H9 (cell line): ENCODE results near the gene UPF2. TPM values are rescaled to one million over a fixed set of nuclear protein-coding genes. Genes with fewer than 3 reads are reported as not detected.

Experiments used
- DNase-seq: peaks from one replicate; pipeline ENCODE4 v3.0.0-alpha.2; 2017
- H2AFZ ChIP-seq: one replicate; pipeline ENCODE4 v1.6.1; 2013; ENCODE audit warnings: mild to moderate bottlenecking, low read length, control low read depth, moderate library complexity
- H2AK5ac ChIP-seq: 2 replicates; pipeline ENCODE4 v1.6.1; 2013; ENCODE audit warnings: low read length, control low read depth, mixed read lengths; ENCODE audit not compliant: insufficient read length
- H2BK120ac ChIP-seq: one replicate; pipeline ENCODE4 v1.6.1; 2013; ENCODE audit warnings: low read depth, mild to moderate bottlenecking, low read length, control low read depth, inconsistent platforms; ENCODE audit not compliant: poor library complexity, severe bottlenecking
- H2BK12ac ChIP-seq: 2 replicates; pipeline ENCODE4 v1.6.1; 2013; ENCODE audit warnings: low read length, control low read depth, mixed read lengths, low read depth; ENCODE audit not compliant: insufficient read length
- H2BK15ac ChIP-seq: 2 replicates; pipeline ENCODE4 v1.6.1; 2013; ENCODE audit warnings: low read depth, low read length, control low read depth
- H2BK20ac ChIP-seq: one replicate; pipeline ENCODE4 v1.6.1; 2013; ENCODE audit warnings: low read depth, mild to moderate bottlenecking, low read length, control low read depth, inconsistent platforms; ENCODE audit not compliant: poor library complexity, severe bottlenecking
- H2BK5ac ChIP-seq: 2 replicates; pipeline ENCODE4 v1.6.1; 2013; ENCODE audit warnings: low read length, control low read depth, mixed read lengths; ENCODE audit not compliant: insufficient read length
- H3K14ac ChIP-seq: 2 replicates; pipeline ENCODE4 v1.6.1; 2013; ENCODE audit warnings: low read length, control low read depth; ENCODE audit not compliant: insufficient read depth
- H3K18ac ChIP-seq: 2 replicates; pipeline ENCODE4 v1.6.1; 2013; ENCODE audit warnings: low read depth, mild to moderate bottlenecking, mixed read lengths, low read length, control low read depth; ENCODE audit not compliant: insufficient read length
- H3K23ac ChIP-seq: 2 replicates; pipeline ENCODE4 v1.6.1; 2013; ENCODE audit warnings: low read length, control low read depth, mixed read lengths, low read depth; ENCODE audit not compliant: insufficient read length
- H3K23me2 ChIP-seq: 2 replicates; pipeline ENCODE4 v1.6.1; 2013; ENCODE audit warnings: low read depth, mild to moderate bottlenecking, mixed read lengths, low read length, control low read depth; ENCODE audit not compliant: insufficient read length, poor library complexity, severe bottlenecking
- H3K27ac ChIP-seq: 2 replicates; pipeline ENCODE4 v1.5.1; 2013; ENCODE audit warnings: low read length, control low read depth, mixed read lengths, low read depth; ENCODE audit not compliant: insufficient read length
- H3K27me3 ChIP-seq: 2 replicates; pipeline ENCODE4 v1.6.1; 2013; ENCODE audit warnings: low read length, control low read depth, inconsistent platforms; ENCODE audit not compliant: insufficient read depth
- H3K4ac ChIP-seq: 2 replicates; pipeline ENCODE4 v1.6.1; 2013; ENCODE audit warnings: low read depth, mild to moderate bottlenecking, control low read depth, inconsistent platforms, low read length, moderate library complexity
- H3K4me1 ChIP-seq: 2 replicates; pipeline ENCODE4 v1.6.1; 2013; ENCODE audit warnings: low read length, control low read depth, inconsistent platforms; ENCODE audit not compliant: insufficient read depth
- H3K4me2 ChIP-seq: 2 replicates; pipeline ENCODE4 v1.6.1; 2013; ENCODE audit warnings: low read length, control low read depth, mixed read lengths; ENCODE audit not compliant: insufficient read length, insufficient read depth
- H3K56ac ChIP-seq: 2 replicates; pipeline ENCODE4 v1.6.1; 2013; ENCODE audit warnings: low read depth, mild to moderate bottlenecking, mixed read lengths, low read length, control low read depth; ENCODE audit not compliant: insufficient read length
- H3K79me1 ChIP-seq: 2 replicates; pipeline ENCODE4 v1.6.1; 2013; ENCODE audit warnings: low read depth, mild to moderate bottlenecking, moderate library complexity, low read length, control low read depth, inconsistent platforms; ENCODE audit not compliant: insufficient read depth, poor library complexity, severe bottlenecking
- H3K79me2 ChIP-seq: 2 replicates; pipeline ENCODE4 v1.6.1; 2013; ENCODE audit warnings: low read length, control low read depth, inconsistent platforms; ENCODE audit not compliant: insufficient read depth
- H3K9ac ChIP-seq: 2 replicates; pipeline ENCODE4 v1.6.1; 2013; ENCODE audit warnings: low read length, control low read depth, mixed read lengths; ENCODE audit not compliant: insufficient read length; ENCODE audit errors: extremely low read depth
- H3K9me3 ChIP-seq: one replicate; pipeline ENCODE4 v1.6.1; 2013; ENCODE audit warnings: low read depth, low read length, inconsistent platforms; ENCODE audit not compliant: control insufficient read depth
- H3T11ph ChIP-seq: one replicate; pipeline ENCODE4 v1.6.1; 2013; ENCODE audit warnings: mild to moderate bottlenecking, low read length, control low read depth, inconsistent platforms
- H4K20me1 ChIP-seq: one replicate; pipeline ENCODE4 v1.6.1; 2013; ENCODE audit not compliant: control insufficient read depth, insufficient read length, insufficient read depth
- H4K5ac ChIP-seq: 2 replicates; pipeline ENCODE4 v1.6.1; 2013; ENCODE audit warnings: low read depth, mild to moderate bottlenecking, mixed read lengths, low read length, control low read depth; ENCODE audit not compliant: insufficient read length
- H4K8ac ChIP-seq: replicated peaks from 2 replicates; pipeline ENCODE4 v1.6.1; 2013; ENCODE audit warnings: low read length, control low read depth, mixed read lengths, low read depth; ENCODE audit not compliant: insufficient read length
- H4K91ac ChIP-seq: 2 replicates; pipeline ENCODE4 v1.6.1; 2013; ENCODE audit warnings: low read depth, mild to moderate bottlenecking, moderate library complexity, mixed read lengths, low read length, control low read depth; ENCODE audit not compliant: insufficient read length
- H3K27ac Mint-ChIP-seq, 3 experiments: 2 replicates in 2 of 3; 3 replicates in 1 of 3; pipeline ENCODE4 v1.8.0; 2020 to 2021; ENCODE audit warnings: mixed read lengths in 3 of 3, mild to moderate bottlenecking in 1 of 3, moderate library complexity in 1 of 3
- H3K27me3 Mint-ChIP-seq: 2 replicates; pipeline ENCODE4 v1.8.0; 2021; ENCODE audit warnings: low read depth, mild to moderate bottlenecking, moderate library complexity, mixed read lengths
- H3K36me3 Mint-ChIP-seq, 3 experiments: 2 replicates in 2 of 3; 3 replicates in 1 of 3; pipeline ENCODE4 v1.8.0; 2020 to 2021; ENCODE audit warnings: low read depth in 3 of 3, mixed read lengths in 3 of 3; ENCODE audit not compliant: insufficient read depth in 1 of 3
- H3K4me1 Mint-ChIP-seq, 2 experiments: 2 replicates each; pipeline ENCODE4 v1.8.0; 2020; ENCODE audit warnings: mixed read lengths in 2 of 2
- H3K4me3 Mint-ChIP-seq, 2 experiments: 2 replicates in 1 of 2; 3 replicates in 1 of 2; pipeline ENCODE4 v1.8.0; 2020 to 2021; ENCODE audit warnings: mild to moderate bottlenecking in 2 of 2, mixed read lengths in 2 of 2, moderate library complexity in 1 of 2
- H3K9me3 Mint-ChIP-seq, 2 experiments: 2 replicates in 1 of 2; 3 replicates in 1 of 2; pipeline ENCODE4 v1.8.0; 2020; ENCODE audit warnings: mild to moderate bottlenecking in 2 of 2, mixed read lengths in 2 of 2, moderate library complexity in 1 of 2
- WGBS: extraction: QIAGEN DNeasy Blood & Tissue Kit; methylation state at CpG from one replicate; pipeline ENCODE4 v1.1.7; 2013; ENCODE audit warnings: missing lambda C conversion rate, low lambda C conversion rate, mixed read lengths; ENCODE audit not compliant: insufficient read length; ENCODE audit errors: extremely low coverage; 5-methylcytosine and 5-hydroxymethylcytosine counted together
- total RNA-seq: library from RNA; stranded (reverse); gene quantifications from 2 replicates; pipeline ENCODE4 v1.2.1, GENCODE V29; 2021
- TF ChIP-seq, protein P1 (sequence below): fragments of 200-600 bp; sonication (generic); conservative IDR thresholded peaks from 3 replicates; pipeline ENCODE4 v1.8.0; 2021; ENCODE audit warnings: antibody characterized with exemption, mild to moderate bottlenecking

The UPF2 gene
- total RNA-seq, 1 experiment from 2014 or later: 34.1 TPM

GRCh38 chr10:12062754-12063482 lies 20.3 kb upstream of the UPF2 start:
- Histone ChIP-seq H3K23me2 (no peaks in the 10 kb centered on the region), H4K20me1 (no peaks in the 10 kb centered on the region), H2BK12ac (no peak overlapping the region), H3K4me2 (no peak overlapping the region), H3K9ac (no peak overlapping the region), H3K4me1 (no peaks in the 10 kb centered on the region), H4K8ac (no peak overlapping the region), H3K9me3 (no peaks in the 10 kb centered on the region), H2AK5ac (no peak overlapping the region), H2AFZ (peak overlapping the region; percentile 64), H2BK20ac (no peak overlapping the region), H3K27ac (no peak overlapping the region), H2BK5ac (no peak overlapping the region), H4K5ac (no peak overlapping the region), H3K14ac (no peak overlapping the region), H3K79me1 (no peaks in the 10 kb centered on the region), H2BK15ac (no peak overlapping the region), H3K18ac (no peak overlapping the region), H3K27me3 (no peaks in the 10 kb centered on the region), H4K91ac (no peak overlapping the region), H3K23ac (no peak overlapping the region), H3K4ac (no peak overlapping the region), H2BK120ac (no peak overlapping the region), H3K56ac (no peak overlapping the region), H3K79me2 (no peaks in the 10 kb centered on the region), H3T11ph (no peak overlapping the region)
- Mint-ChIP-seq H3K4me1 (peaks cover 11 to 13% of the 10 kb centered on the region in 2 experiments), H3K27me3 (no peaks in the 10 kb centered on the region), H3K4me3 (no peak overlapping the region), H3K27ac (peak overlapping the region in 1 of 3 experiments; percentile 9; a peak in 1 of 7 replicates), H3K36me3 (no peaks in the 10 kb centered on the region; a peak in 1 of 7 replicates), H3K9me3 (no peaks in the 10 kb centered on the region; a peak in 1 of 5 replicates)
- WGBS: no CpG with 5 or more reads among the region's 14 CpGs
- DNase-seq: no peak
- TF ChIP-seq, protein P1, sequence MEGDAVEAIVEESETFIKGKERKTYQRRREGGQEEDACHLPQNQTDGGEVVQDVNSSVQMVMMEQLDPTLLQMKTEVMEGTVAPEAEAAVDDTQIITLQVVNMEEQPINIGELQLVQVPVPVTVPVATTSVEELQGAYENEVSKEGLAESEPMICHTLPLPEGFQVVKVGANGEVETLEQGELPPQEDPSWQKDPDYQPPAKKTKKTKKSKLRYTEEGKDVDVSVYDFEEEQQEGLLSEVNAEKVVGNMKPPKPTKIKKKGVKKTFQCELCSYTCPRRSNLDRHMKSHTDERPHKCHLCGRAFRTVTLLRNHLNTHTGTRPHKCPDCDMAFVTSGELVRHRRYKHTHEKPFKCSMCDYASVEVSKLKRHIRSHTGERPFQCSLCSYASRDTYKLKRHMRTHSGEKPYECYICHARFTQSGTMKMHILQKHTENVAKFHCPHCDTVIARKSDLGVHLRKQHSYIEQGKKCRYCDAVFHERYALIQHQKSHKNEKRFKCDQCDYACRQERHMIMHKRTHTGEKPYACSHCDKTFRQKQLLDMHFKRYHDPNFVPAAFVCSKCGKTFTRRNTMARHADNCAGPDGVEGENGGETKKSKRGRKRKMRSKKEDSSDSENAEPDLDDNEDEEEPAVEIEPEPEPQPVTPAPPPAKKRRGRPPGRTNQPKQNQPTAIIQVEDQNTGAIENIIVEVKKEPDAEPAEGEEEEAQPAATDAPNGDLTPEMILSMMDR: no peak
